Measurements from ENCODE around the gene SAP30. TPM values are rescaled to one million over a fixed set of nuclear protein-coding genes. Genes with fewer than 3 reads are reported as not detected.

The SAP30 gene
- total RNA-seq, 1 donor from 2014 or later = 11.1 TPM

- peak; percentile 70 for DNase-seq (ENCODE audit: low read depth)
- Histone ChIP-seq H3K27me3 (ENCODE audit: control insufficient read depth, insufficient read depth, low read length) (no peaks in the 10 kb centered on the region), H3K36me3 (ENCODE audit: control insufficient read depth, insufficient read depth, low read length) (peaks cover 2% of the 10 kb centered on the region), H3K4me3 (ENCODE audit: low read depth, low read length) (peak overlapping the region; percentile 91)
- FAIRE-seq = no peak
- TF ChIP-seq, protein P1, sequence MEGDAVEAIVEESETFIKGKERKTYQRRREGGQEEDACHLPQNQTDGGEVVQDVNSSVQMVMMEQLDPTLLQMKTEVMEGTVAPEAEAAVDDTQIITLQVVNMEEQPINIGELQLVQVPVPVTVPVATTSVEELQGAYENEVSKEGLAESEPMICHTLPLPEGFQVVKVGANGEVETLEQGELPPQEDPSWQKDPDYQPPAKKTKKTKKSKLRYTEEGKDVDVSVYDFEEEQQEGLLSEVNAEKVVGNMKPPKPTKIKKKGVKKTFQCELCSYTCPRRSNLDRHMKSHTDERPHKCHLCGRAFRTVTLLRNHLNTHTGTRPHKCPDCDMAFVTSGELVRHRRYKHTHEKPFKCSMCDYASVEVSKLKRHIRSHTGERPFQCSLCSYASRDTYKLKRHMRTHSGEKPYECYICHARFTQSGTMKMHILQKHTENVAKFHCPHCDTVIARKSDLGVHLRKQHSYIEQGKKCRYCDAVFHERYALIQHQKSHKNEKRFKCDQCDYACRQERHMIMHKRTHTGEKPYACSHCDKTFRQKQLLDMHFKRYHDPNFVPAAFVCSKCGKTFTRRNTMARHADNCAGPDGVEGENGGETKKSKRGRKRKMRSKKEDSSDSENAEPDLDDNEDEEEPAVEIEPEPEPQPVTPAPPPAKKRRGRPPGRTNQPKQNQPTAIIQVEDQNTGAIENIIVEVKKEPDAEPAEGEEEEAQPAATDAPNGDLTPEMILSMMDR (IDR thresholded peaks at IDR 0.05; ENCODE audit: insufficient read depth, low read length, severe bottlenecking) = no peak
Observed at GRCh38 chr4:173332963-173333657, 37.6 kb upstream of the SAP30 start.

DNA sequence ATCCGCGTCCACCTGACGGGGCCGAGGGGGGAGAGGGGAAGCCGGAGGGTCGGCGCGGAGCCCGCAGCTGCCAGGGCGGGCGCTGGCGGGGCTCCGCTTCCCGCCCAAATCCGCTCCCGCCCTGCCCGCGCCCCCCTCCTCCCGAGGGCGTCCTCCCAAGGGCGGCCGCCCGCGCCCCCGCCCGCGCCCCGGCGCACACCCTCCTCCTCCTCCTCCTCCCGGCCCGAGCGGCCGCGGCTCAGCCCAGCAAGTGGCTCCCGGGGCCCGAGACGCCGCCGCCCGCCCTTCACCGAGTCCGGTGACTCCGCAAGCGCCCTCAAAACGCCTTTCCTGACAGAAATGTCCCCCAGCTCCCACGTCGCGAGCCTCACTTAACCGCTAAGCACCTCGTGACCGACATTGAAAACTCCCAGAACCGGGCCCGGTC lies 37.1 kb upstream of the SAP30 start:
- Histone ChIP-seq H3K36me3 (ENCODE audit: control insufficient read depth, insufficient read depth, low read length) (peaks cover 2% of the 10 kb centered on the region), H3K4me3 (ENCODE audit: low read depth, low read length) (peak overlapping the region; percentile 91), H3K27me3 (ENCODE audit: control insufficient read depth, insufficient read depth, low read length) (no peaks in the 10 kb centered on the region)
- TF ChIP-seq, protein P1 (IDR thresholded peaks at IDR 0.05; ENCODE audit: insufficient read depth, low read length, severe bottlenecking) = no peak
- FAIRE-seq = no peak
- DNase-seq (ENCODE audit: low read depth) = no peak

GRCh38 chr4:173334085-173334890 lies 36.5 kb upstream of the SAP30 start, which contains the start of gene HMGB2:
Gene HMGB2 (minus strand): TSS chr4:173334358. CDS start chr4:173333649, 709 bp downstream.
- H3K36me3 ChIP-seq (ENCODE audit: control insufficient read depth, insufficient read depth, low read length) = peaks cover 2% of the 10 kb centered on the region
- TF ChIP-seq, protein P1 (IDR thresholded peaks at IDR 0.05; ENCODE audit: insufficient read depth, low read length, severe bottlenecking) = no peak

DNA sequence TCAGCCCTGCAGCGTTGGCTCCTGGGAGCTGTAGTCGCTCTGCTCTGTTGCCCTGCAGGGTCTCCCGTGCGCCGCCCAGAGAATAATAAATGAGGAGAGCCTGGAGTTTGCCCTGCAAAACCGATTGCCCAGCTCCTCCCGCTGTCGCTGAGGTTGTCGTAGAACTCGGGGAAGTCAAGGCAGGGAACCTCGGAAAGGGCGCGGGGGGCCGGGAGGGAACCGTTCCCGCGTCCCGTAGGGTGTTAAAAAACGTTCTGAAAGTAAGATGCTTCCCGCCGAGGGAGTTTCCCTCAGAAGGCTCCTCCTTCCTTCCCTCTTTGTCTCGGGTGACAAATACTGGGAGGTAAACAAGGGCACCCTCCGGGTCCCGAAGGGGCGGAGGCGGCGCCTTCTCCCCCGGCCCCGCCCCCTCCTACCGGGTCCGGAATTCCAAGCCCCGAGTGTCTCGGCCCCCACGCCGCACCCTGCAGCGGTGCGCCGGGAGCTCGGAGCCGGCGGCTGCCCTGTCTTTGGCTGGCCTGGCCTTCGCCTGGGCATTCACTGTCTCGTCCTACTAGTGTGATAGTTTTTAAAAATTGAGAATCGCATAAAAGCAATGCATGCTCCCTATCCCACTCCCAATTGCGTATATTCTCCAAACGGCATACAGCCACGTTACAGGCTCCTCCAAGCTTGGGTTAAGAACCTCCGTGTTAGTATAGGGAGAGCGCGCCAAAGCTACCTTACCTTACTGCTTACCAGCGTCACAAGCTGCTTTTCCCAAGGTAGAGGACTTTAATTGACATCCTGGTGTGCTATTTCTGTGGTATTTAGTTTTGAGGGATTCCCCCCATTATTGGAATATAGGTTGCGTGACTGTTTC lies 35.6 kb upstream of the SAP30 start:
- TF ChIP-seq, protein P1 (IDR thresholded peaks at IDR 0.05; ENCODE audit: insufficient read depth, low read length, severe bottlenecking) = no peak
- no peaks in the 10 kb centered on the region for H3K27me3 ChIP-seq (ENCODE audit: control insufficient read depth, insufficient read depth, low read length)
- DNase-seq (ENCODE audit: low read depth) (peak; percentile 79), FAIRE-seq (no peak)
- H3K36me3 ChIP-seq (ENCODE audit: control insufficient read depth, insufficient read depth, low read length) = peaks cover 2% of the 10 kb centered on the region
- H3K4me3 ChIP-seq (ENCODE audit: low read depth, low read length) = peak overlapping the region; percentile 65

More at GRCh38 chr4:173334085-173334890, 36.5 kb upstream of the SAP30 start, which contains the start of gene HMGB2:
- peak; percentile 98 for DNase-seq (ENCODE audit: low read depth)
- peak within 1 kb of the TSS; percentile 91 for H3K4me3 ChIP-seq (ENCODE audit: low read depth, low read length)
- no peaks in the 10 kb centered on the region for H3K27me3 ChIP-seq (ENCODE audit: control insufficient read depth, insufficient read depth, low read length)
- peak; percentile 99 for FAIRE-seq

- DNase-seq (ENCODE audit: low read depth) (no peak), FAIRE-seq (no peak)
- Histone ChIP-seq H3K27me3 (ENCODE audit: control insufficient read depth, insufficient read depth, low read length) (no peaks in the 10 kb centered on the region), H3K36me3 (ENCODE audit: control insufficient read depth, insufficient read depth, low read length) (no peaks in the 10 kb centered on the region), H3K4me3 (ENCODE audit: low read depth, low read length) (no peak overlapping the region)
- TF ChIP-seq, protein P1 (IDR thresholded peaks at IDR 0.05; ENCODE audit: insufficient read depth, low read length, severe bottlenecking) = no peak
Observed at GRCh38 chr4:173337463-173337862, 33.3 kb upstream of the SAP30 start.
